Measurements from ENCODE around the gene ERO1A. TPM values are rescaled to one million over a fixed set of nuclear protein-coding genes. Genes with fewer than 3 reads are reported as not detected.

Gene ERO1A
- total and polyA plus RNA-seq, 9 of the 15 experiments (the other 6 are each of a cell fraction or from before 2014, with no cell fraction given): 11.0 to 46.2 (median 27.6) TPM

DNA sequence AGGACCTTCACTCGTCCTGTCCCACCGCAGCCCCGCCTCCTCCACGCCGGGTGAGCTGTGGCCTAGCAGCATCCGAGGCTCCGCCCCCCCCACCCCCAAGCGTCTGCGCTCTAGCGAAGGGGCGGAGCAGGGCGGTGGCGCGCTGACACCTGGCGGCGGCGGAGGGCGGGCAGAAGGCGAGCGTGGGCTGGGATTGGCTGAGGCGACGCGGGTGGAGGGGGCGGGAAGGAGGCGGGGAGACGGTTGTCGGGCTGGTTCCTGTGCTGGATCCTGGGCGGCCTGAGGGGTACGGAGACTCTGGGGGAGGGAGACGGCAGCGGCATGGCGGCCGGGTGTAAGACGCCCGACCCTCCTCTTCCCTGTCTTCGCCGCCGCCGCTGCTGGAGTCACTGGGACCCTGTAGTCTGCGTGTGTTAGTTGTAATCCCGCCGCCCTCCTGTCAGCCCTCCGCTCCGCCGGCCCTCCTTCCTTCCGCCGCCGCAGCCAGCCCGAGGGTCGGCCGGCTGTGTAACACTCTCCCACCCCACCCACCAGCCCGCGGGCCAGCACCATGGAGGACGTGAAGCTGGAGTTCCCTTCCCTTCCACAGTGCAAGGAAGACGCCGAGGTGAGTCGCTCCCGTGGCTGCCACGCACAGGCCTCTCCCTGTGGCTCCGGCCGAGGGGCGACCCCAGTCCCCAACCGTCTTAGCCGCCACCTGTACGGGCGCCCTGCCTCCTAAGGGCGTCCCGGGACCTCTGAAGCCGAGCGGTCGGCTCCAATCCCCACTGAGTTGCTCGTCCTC lies 34.8 kb upstream of the ERO1A start, which contains the start of gene STYX (continued):
- TF ChIP-seq, protein P1, sequence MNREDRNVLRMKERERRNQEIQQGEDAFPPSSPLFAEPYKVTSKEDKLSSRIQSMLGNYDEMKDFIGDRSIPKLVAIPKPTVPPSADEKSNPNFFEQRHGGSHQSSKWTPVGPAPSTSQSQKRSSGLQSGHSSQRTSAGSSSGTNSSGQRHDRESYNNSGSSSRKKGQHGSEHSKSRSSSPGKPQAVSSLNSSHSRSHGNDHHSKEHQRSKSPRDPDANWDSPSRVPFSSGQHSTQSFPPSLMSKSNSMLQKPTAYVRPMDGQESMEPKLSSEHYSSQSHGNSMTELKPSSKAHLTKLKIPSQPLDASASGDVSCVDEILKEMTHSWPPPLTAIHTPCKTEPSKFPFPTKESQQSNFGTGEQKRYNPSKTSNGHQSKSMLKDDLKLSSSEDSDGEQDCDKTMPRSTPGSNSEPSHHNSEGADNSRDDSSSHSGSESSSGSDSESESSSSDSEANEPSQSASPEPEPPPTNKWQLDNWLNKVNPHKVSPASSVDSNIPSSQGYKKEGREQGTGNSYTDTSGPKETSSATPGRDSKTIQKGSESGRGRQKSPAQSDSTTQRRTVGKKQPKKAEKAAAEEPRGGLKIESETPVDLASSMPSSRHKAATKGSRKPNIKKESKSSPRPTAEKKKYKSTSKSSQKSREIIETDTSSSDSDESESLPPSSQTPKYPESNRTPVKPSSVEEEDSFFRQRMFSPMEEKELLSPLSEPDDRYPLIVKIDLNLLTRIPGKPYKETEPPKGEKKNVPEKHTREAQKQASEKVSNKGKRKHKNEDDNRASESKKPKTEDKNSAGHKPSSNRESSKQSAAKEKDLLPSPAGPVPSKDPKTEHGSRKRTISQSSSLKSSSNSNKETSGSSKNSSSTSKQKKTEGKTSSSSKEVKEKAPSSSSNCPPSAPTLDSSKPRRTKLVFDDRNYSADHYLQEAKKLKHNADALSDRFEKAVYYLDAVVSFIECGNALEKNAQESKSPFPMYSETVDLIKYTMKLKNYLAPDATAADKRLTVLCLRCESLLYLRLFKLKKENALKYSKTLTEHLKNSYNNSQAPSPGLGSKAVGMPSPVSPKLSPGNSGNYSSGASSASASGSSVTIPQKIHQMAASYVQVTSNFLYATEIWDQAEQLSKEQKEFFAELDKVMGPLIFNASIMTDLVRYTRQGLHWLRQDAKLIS (CRISPR knock-in tag; IDR thresholded peaks at IDR 0.05): 0 out of 2 replicates have a peak, but pooled peaks have one; percentile 44
- TF ChIP-seq TAF9B (IDR thresholded peaks at IDR 0.05; ENCODE audit: partially characterized antibody) (peak; percentile 56), ZFX (CRISPR knock-in tag; IDR thresholded peaks at IDR 0.05) (peak; percentile 72), HMGN3 (IDR thresholded peaks at IDR 0.05; ENCODE audit: borderline replicate concordance, extremely low read depth, insufficient read length, low read depth, low read length) (peak; percentile 78)
- TF ChIP-seq, protein P2, sequence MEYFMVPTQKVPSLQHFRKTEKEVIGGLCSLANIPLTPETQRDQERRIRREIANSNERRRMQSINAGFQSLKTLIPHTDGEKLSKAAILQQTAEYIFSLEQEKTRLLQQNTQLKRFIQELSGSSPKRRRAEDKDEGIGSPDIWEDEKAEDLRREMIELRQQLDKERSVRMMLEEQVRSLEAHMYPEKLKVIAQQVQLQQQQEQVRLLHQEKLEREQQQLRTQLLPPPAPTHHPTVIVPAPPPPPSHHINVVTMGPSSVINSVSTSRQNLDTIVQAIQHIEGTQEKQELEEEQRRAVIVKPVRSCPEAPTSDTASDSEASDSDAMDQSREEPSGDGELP (CRISPR knock-in tag; IDR thresholded peaks at IDR 0.05; ENCODE audit: borderline replicate concordance): peak; percentile 91

All from K562 (cell line).